Mammary epithelial cell (primary cell): ENCODE measurements around the gene DOCK6.

Experiments
- EZH2 ChIP-seq: IDR thresholded peaks from 2 replicates; pipeline ENCODE4 v1.6.1; 2012; ENCODE audit warnings: low read length, inconsistent platforms, borderline replicate concordance
- TF ChIP-seq, protein P1 (sequence below), 2 donors: IDR thresholded peaks in 1 of 2; conservative IDR thresholded peaks in 1 of 2; 2 replicates each; pipeline ENCODE4 v1.5.1; 2011 to 2012; ENCODE audit warnings: inconsistent platforms in 2 of 2, low read length in 2 of 2, mild to moderate bottlenecking in 2 of 2, control low read depth in 1 of 2, low read depth in 1 of 2; ENCODE audit not compliant: insufficient read depth in 1 of 2; ENCODE audit errors: extremely low read depth in 1 of 2

- TF ChIP-seq, protein P1, sequence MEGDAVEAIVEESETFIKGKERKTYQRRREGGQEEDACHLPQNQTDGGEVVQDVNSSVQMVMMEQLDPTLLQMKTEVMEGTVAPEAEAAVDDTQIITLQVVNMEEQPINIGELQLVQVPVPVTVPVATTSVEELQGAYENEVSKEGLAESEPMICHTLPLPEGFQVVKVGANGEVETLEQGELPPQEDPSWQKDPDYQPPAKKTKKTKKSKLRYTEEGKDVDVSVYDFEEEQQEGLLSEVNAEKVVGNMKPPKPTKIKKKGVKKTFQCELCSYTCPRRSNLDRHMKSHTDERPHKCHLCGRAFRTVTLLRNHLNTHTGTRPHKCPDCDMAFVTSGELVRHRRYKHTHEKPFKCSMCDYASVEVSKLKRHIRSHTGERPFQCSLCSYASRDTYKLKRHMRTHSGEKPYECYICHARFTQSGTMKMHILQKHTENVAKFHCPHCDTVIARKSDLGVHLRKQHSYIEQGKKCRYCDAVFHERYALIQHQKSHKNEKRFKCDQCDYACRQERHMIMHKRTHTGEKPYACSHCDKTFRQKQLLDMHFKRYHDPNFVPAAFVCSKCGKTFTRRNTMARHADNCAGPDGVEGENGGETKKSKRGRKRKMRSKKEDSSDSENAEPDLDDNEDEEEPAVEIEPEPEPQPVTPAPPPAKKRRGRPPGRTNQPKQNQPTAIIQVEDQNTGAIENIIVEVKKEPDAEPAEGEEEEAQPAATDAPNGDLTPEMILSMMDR (conservative IDR thresholded peaks at IDR 0.05 in 1 of 2, IDR thresholded peaks at IDR 0.05 in 1 of 2; ENCODE audit: extremely low read depth in 1 of 2, insufficient read depth in 1 of 2, low read depth in 1 of 2, low read length in 2 of 2), result no peak
- no peak for TF ChIP-seq EZH2
Measured at GRCh38 chr19:11265785-11266236, 3.5 kb upstream of the DOCK6 start.
